NCI-H2196 (cell line): Measurements from ENCODE around the gene MCL1.
"Not testable (repeated sequence)": the region's sequence is repeated elsewhere in the genome, so short reads cannot be mapped to it uniquely, and the experiment has no call there.

Experiments used
- DNase-seq: peaks from one replicate; lab custom pipeline; 2025; ENCODE audit not compliant: unreplicated experiment; lab: John Stamatoyannopoulos, UW

The MCL1 gene

DNA sequence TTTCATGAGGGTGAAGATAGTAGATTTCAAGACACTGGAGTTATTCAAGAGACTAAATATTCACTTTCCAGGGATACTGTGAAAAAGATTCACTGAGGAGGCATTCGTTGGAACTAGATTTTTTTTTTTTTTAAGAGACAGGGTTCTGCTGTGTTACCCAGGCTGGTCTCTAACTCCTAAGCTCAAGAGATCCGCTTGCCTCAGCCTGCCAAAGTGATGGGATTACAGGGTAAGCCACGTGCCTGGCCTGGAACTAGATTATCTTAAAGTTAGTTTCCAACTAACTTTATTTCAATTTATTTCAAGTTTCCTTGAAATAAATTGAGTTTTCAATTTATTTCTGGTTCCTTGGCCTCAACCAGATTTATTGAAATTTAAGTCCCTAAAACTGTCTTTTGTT lies 24.3 kb upstream of the MCL1 start:
- no peak for DNase-seq

GRCh38 chr1:150602372-150602771 lies 23.0 kb upstream of the MCL1 start:
- DNase-seq, result not testable (repeated sequence)

DNA sequence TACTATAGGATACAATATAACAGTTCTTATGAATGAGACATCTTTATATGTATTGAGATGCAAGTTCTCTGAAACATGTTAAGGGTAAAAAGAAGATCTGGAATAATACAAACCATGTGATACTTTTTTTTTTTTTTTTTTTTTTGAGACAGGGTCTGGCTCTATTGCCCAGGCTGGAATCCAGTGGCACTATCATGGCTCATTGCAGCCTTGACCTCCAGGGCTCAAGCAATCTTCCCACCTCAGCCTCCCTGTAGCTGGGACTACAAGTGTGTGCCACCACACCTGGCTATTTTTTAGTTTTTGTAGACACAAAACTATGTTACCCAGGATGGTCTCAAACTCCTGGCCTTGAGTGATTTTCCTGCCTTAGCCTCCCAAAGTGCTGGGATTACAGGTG lies 22.1 kb upstream of the MCL1 start:
- no peak for DNase-seq

- not testable (repeated sequence) for DNase-seq
These were observed 18.9 kb upstream of the MCL1 start for GRCh38 chr1:150598346-150598745.

DNA sequence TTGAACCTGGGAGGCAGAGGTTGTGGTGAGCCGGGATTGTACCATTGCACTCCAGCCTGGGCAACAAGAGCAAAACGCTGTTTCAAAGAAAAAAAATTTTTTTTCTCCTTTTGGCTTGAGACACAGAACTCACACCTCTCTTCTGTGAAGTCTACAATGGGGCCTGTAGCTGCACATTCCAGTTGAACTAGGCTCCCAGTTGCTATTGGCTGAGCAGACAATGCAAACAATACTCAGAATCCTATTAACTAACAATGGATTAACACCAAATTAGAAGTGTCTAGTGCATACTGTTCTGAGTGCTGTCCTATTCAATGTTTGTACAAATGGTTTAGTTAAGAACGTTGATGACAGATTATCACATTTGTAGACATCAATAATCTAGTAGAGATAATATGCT lies 17.6 kb upstream of the MCL1 start:
- no peak for DNase-seq

DNA sequence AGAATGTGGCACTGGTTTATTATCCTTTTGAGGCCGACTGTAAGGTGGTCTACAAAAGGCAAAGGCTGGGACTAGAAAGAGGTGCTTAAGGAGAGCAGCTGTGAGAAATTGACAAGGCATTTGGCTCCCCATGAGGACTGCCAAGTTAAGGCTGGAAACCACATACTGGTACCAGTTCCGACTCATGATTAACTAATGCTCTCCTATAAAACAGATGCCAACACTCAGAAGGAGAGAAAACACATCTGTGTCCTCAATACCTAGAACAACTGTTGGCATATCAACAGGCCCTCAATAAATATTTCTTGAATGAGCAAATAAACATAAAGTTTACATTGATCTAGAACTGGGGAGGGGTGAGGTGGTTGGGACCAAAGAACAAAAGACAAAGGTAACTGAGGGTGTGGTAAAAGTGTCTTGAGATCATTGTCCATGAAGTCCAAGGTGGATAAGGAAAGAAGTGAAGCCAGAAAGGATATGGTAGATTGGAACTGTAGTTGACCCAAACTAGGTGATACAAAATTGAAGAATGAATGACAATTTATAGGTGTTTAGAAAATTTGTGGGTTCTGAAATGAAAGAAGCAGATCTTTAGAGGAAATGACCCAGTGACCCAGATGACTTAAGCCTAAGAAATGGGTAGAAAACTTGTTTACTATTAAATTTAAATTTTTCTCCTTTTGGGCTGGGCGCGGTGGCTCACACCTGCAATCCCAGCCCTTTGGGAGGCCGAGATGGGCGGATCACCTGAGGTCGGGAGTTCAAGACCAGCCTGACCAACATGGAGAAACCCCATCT lies 16.9 kb upstream of the MCL1 start:
- DNase-seq, result no peak

GRCh38 chr1:150582371-150582770 lies 3.0 kb upstream of the MCL1 start:
- no peak for DNase-seq

- not testable (repeated sequence) for DNase-seq
These were observed 2.6 kb upstream of the MCL1 start for GRCh38 chr1:150581962-150582361.

DNA sequence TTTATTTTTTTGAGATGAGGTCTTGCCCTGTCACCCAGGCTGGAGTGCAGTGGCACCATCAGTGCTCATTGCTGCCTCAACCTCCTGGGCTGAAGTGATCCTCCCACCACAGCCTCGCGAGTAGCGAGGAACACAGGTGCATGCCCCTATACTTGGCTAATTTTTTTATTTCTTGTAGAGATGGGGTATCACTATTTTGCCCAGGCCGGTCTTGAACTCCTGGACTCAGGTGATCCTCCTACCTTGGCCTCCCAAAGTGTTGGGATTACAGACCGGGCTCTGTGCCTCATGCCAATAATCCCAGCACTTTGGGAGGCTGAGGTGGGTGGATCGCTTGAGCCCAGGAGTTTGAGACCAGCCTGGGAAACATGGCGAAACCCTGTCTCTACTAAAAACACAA lies 2.0 kb upstream of the MCL1 start:
- not testable (repeated sequence) for DNase-seq

- not testable (repeated sequence) for DNase-seq
These were observed 1.6 kb upstream of the MCL1 start for GRCh38 chr1:150580966-150581365.

GRCh38 chr1:150579945-150580642 lies 684 bp upstream of the MCL1 start:
- DNase-seq, result no peak

DNA sequence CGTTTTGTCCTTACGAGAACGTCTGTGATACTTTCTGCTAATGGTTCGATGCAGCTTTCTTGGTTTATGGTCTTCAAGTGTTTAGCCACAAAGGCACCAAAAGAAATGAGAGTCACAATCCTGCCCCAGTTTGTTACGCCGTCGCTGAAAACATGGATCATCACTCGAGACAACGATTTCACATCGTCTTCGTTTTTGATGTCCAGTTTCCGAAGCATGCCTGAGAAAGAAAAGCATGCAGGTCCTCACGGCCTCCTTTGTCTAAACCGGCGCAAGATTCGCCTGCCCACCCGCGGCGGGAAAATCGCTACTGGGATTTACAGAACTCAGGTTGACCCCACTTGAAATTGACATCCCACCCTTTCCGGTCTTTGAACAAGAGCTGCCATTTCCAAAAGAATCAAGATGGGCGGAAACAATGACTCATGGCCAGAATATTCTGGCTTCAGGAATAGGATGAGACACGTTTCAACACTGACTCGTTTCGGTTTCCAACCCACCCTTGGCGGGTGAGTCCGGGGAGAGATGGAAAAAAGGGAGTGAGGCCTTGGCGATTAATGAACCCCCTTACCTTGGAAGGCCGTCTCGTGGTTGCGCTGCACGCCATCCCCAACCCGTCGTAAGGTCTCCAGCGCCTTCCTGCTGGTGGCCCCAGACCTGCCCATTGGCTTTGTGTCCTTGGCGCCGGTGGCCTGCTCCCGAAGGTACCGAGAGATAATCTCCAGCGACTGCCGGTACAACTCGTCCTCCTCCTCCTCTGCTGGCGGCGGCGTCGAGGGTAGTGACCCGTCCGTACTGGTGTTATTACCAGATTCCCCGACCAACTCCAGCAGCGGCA lies 919 bp downstream of the MCL1 start:
- peak; percentile 40 for DNase-seq

DNA sequence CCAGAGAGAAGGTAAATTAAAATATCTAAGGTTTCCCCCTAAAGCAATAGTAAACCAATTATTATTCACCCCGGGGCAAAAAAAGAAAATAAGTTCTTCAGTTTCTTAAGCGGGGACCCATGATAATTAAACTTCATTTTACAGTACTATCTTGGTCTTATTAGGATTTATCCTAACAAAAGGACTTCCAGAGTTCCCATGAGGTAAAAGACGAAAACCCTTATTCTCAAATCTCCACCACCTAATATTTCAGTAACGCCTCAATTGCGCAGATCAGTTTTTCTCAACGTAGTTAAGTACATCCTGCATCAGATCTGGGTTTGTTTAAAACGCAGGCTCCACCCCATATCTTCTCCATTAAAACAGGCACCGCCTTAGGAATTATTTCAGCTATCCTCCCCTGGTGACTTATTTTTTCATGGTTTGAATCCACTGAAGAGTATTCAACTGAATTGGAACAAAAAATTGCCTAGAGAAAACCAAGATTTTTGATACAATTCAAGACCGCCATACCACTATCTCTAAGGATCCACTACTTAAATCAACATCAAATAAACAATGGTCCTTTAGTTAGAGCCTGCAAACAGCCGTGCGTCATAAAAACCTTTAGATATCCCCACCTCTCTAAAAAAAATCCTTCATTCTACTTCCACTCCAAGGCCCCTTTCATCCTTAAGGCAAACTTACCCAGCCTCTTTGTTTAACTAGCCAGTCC lies 1.7 kb downstream of the MCL1 start:
- DNase-seq, result no peak

DNA sequence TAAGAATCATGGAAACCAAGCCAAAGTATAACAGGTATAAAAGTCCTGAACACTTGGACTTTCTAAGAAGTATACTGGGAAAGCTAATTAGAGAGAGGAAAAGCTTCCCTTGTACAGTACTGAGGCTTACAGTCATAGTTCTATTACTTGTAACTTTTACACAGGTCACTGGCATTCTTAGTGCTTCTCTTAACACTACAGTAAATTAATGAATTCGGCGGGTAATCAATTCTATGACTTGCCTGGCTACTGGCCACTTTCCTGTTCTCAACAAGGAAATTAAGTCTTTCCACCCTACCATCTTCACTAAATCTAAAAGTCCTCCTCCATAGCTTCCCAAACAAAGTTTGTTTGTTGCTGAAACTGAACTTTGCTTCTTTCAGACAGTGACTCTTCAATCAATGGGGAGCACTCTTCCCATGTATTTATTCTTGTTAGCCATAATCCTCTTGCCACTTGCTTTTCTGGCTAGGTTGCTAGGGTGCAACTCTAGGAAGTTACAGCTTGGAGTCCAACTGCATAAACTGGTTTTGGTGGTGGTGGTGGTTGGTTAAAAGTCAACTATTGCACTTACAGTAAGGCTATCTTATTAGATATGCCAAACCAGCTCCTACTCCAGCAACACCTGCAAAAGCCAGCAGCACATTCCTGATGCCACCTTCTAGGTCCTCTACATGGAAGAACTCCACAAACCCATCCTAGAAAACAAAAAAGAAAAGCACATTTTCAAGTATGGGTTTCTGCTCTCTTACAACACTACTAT lies 2.4 kb downstream of the MCL1 start:
- no peak for DNase-seq

- DNase-seq, result no peak
These were observed 3.1 kb downstream of the MCL1 start for GRCh38 chr1:150576367-150576711.

DNA sequence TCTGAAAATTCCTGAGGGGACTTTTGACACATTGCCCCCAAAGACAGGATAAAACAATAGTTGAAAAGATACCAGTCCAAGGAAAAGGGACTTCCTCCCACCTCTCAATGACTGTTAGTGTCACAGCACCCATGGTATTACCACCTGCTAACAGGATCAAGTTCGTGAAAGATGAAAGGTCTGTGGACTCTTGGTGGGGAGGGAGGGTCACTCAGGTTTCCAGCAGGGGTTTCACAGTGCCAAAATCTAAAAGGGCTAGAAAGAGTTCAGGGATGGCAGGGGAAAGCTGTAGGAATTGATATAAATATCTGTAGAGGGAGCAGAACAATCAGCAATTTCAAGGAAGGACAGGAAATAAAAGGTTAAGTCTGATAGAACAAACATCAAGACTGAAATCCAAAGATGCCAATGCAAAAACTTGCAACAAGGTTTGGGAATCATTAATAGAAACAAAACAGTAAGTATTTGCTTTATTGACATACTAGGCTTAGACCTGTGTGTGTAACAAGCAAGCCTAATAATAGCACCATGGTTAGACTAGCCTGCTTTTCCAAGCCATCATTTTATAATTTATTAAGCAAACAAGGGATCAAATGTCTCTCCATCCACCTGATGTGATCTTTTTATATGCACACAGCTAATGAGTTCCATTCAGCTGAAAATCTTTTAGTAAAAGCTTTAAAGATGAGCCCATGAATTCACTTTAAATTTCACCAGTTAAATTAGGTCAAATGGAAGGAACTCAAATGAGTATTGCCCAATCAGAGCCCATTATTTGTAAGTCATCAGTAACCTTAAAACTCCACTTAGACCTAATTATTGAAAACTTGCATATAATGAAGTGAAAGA lies 3.7 kb downstream of the MCL1 start:
- DNase-seq, result peak; percentile 42

DNA sequence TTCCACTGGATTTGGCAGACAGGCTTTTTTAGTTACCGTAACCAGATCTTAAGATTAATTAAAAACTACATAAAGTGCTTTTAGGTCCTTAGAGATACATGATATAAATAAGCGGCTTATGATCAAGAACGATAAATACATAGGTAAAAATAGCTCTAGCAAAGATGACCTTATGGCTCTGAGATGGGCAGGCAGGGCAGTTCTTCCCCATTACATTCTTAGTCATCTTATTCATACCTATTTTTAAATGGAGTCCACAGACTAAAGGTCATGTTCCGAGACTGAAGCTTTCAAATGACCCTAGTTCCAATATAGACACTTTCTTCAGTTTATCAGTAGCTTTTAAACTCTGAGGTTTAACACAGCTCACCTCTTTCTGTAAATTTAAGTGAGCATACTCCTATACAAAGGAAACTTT lies 4.3 kb downstream of the MCL1 start:
- no peak for DNase-seq

DNA sequence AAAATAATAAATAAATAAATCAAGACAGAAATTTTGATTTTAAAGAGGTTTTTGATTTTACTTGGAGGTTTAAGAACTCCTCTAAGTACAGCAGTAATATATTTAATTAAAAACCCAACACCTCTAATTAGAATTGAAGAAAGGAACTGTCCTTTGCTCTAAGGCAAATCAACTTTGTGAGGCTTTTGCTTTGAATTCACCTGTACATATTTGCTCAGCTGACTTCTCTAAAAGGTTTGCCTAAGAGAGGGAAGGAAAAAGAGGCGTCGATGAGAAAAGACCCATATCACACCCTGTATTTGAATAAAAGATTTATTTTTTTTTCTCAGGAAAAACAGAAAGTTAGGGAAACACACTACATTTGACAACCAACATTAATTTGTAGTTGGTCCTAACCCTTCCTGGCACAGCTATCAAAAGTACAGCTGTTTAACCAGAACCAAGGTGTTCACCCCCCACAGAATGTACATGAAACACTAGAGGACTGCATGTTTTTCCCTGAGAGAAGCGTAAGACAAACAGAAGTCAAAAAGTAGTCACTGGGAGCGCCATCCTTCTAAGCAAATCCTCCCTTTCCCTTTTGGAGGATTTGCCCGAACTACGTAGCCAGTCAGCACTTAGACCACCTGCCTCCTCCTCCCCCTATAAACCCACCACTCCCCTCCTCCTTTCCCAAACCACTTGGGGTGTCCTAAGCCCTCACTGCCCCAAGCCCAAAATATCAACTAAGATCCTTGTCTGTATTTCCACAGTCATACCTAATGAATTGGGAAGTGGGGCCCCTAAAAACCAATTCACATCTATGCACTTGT lies 4.9 kb downstream of the MCL1 start:
- no peak for DNase-seq

DNA sequence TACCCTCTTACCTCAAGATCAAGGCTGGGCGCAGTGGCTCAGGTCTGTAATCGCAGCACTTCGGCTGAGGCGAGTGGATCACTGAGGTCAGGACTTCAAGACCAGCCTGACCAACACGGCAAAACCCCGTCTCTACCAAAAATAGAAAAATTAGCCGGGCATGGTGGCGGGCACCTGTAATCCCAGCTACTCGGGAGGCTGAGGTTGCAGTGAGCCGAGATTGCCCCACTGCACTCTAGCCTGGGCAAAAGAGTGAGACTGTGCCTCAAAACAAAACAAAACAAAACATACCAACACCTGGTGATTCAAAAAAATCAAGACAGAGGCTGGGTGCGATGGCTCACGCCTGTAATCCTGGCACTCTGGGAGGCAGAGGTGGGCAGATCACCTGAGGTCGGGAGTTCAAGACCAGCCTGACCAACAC lies 5.8 kb downstream of the MCL1 start:
- DNase-seq, result not testable (repeated sequence)
